ENCODE data around the gene MX1. TPM values are rescaled to one million over a fixed set of nuclear protein-coding genes. Genes with fewer than 3 reads are reported as not detected.

The MX1 gene
- total and polyA plus RNA-seq, 12 donors = 14.0 to 44.4 (median 26.4) TPM

GRCh38 chr21:41453761-41454160 is 27.7 kb downstream of the MX1 start:
- H3K27ac ChIP-seq = no peak overlapping the region
- DNase-seq = no peak
- H3K36me3 ChIP-seq (replicated peaks in 1 of 2) = no peaks in the 10 kb centered on the region
- TF ChIP-seq CTCF (IDR thresholded peaks at IDR 0.05) (no peak), POLR2A (IDR thresholded peaks at IDR 0.05) (no peak)
- H3K4me3 ChIP-seq = no peak overlapping the region
- no peaks in the 10 kb centered on the region for H3K4me1 ChIP-seq (replicated peaks in 1 of 2)
- intact Hi-C loops (cut with DNase I) = no loop called here
- no peaks in the 10 kb centered on the region for H3K9me3 ChIP-seq (replicated peaks in 1 of 3)
- no peaks in the 10 kb centered on the region for H3K27me3 ChIP-seq
- 58 to 89% (median 63%) methylated on average over 3 of the region's 3 CpGs for WGBS, 4 donors

DNA sequence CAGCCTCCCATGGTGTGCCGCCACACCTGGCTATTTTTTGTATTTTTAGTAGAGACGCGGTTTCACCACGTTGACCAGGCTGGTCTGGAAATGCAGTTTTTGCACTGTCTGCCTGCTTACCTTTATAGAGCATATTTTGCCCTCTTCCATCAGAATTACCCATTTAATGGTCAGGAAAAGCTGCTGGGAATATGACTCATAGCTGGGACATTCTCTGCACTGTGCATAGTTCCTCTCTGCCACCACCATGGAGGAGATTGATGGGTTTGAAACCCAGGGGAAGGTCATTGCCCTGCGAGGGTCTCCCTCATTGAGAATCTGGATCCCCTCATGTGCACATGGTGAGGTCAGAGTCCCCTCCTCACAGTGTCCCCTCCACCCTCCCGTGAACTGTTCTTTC is 32.1 kb downstream of the MX1 start:
- no peak overlapping the region for H3K4me3 ChIP-seq
- no peak for DNase-seq
- H3K27me3 ChIP-seq = no peaks in the 10 kb centered on the region
- no peaks in the 10 kb centered on the region for H3K4me1 ChIP-seq (replicated peaks in 1 of 2)
- H3K27ac ChIP-seq = no peak overlapping the region
- intact Hi-C loops (cut with DNase I) = no loop called here
- H3K9me3 ChIP-seq (replicated peaks in 1 of 3) = no peaks in the 10 kb centered on the region
- 88 to 98% (median 92%) methylated on average over 5 to 6 of the region's 6 CpGs for WGBS, 4 donors
- H3K36me3 ChIP-seq (replicated peaks in 1 of 2) = no peaks in the 10 kb centered on the region
- TF ChIP-seq CTCF (IDR thresholded peaks at IDR 0.05) (no peak), POLR2A (IDR thresholded peaks at IDR 0.05) (no peak)

DNA sequence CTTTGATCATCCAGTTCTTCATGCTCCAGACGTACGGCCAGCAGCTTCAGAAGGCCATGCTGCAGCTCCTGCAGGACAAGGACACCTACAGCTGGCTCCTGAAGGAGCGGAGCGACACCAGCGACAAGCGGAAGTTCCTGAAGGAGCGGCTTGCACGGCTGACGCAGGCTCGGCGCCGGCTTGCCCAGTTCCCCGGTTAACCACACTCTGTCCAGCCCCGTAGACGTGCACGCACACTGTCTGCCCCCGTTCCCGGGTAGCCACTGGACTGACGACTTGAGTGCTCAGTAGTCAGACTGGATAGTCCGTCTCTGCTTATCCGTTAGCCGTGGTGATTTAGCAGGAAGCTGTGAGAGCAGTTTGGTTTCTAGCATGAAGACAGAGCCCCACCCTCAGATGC is 32.5 kb downstream of the MX1 start:
- no peak for DNase-seq
- TF ChIP-seq POLR2A (IDR thresholded peaks at IDR 0.05) = no peak
- TF ChIP-seq CTCF (IDR thresholded peaks at IDR 0.05) = no peak
- Histone ChIP-seq H3K27ac (no peak overlapping the region), H3K36me3 (replicated peaks in 1 of 2) (no peaks in the 10 kb centered on the region), H3K9me3 (replicated peaks in 1 of 3) (no peaks in the 10 kb centered on the region), H3K4me3 (no peak overlapping the region), H3K27me3 (no peaks in the 10 kb centered on the region), H3K4me1 (replicated peaks in 1 of 2) (no peaks in the 10 kb centered on the region)
- intact Hi-C loops (cut with DNase I) = no loop called here
- WGBS, 4 donors = 84 to 95% (median 92%) methylated on average over 5 to 22 of the region's 22 CpGs

DNA sequence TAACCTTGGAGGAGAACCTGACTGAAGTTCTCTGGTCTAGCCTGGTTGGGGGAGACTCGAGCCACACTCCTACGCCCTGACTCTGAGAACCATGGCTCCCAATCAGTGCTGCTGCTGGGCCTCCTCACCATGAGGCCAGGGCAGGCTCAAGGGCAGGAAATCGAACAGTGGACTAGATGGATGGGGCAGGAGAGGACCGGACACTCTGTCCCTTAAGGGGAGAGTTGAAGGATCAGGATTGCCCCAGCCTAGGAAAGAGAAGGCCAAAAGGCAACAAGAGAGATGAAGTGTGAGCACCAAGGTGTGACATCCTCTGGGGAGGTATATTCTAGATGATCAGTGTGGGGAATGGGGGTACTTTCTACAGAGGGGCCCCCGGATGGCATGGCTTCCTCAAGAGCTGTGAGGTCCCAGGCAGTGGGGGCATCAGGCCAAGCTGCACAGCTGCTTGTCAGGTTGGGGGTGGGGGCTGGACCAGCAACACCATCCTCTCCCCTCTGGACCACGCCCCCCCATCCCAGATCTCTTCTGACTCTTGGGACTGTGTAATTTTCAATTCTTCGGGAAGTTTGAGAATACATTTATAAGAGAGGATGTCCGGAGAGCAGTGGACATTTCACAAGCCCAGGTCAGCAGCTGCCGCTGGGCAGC is 34.0 kb downstream of the MX1 start:
- Histone ChIP-seq H3K27me3 (no peaks in the 10 kb centered on the region), H3K27ac (no peak overlapping the region), H3K9me3 (replicated peaks in 1 of 3) (no peaks in the 10 kb centered on the region), H3K4me1 (replicated peaks in 1 of 2) (no peaks in the 10 kb centered on the region), H3K36me3 (replicated peaks in 1 of 2) (no peaks in the 10 kb centered on the region), H3K4me3 (no peak overlapping the region)
- DNase-seq = no peak
- TF ChIP-seq POLR2A (IDR thresholded peaks at IDR 0.05) = no peak
- TF ChIP-seq CTCF (IDR thresholded peaks at IDR 0.05) = no peak
- WGBS, 4 donors = 83 to 92% (median 85%) methylated on average over 8 to 9 of the region's 9 CpGs
- intact Hi-C loops (cut with DNase I) = loop anchor here in 1 of 2 donors (2.0 kb wide), 1 partner anchor 177 kb away; no protein-coding TSS in a partner anchor

Measured in adrenal gland (tissue), 12 donors.